ENCODE measurements around the gene TMPRSS9.

The TMPRSS9 gene

DNA sequence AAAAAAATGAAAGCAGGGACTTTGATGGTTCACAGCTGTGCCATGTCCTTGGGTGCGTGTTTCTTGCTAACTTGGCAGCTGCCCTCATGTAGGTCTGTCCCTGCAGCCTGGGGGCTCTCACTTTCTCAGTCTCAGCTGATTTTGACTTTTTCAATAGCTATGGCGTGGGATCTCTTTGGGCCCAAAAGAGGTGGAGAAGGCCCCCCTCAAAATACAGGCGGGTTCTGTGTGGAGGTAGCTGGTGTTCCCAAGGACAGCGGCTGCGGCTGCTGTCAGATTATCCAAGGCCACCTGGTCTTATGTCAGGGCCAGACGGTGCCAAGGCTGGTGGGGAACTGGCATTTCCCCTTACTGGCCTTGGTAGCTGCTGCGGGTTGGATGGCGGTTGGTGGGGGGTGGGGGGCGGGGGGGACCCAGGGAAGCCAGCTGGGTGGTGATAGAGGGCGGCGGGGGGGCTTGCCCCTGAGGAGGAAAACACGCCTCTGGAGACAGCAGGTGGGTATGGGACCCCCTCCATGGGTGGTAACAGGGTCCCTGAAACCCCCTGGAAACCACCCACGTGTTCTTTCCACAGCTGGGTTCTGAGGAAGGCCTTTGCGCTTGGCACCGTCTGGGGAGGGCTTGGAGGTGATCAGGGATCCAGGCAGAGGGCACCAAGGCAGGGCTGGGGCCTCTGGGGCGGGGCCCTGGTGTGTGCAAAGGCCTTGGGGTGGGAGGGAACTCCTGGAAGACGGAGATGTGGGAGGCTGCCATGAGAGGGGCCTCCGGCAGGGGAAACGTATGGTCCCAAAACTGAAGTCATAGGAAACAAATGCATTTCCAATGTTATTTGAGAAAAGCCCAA, 63.2 kb downstream of the TMPRSS9 start:
- Histone ChIP-seq H2AFZ (ENCODE audit: low read depth, low read length) (no peak overlapping the region), H3K36me3 (ENCODE audit: control insufficient read depth in 1 of 2, insufficient read depth in 2 of 2, low read depth in 1 of 2, low read length in 2 of 2) (peaks cover 6 to 45% of the 10 kb centered on the region in 2 experiments), H3K4ac (ENCODE audit: low read depth in 1 of 2, low read length in 2 of 2) (no peak overlapping the region), H3K18ac (ENCODE audit: low read depth in 1 of 2, low read length in 2 of 2) (no peak overlapping the region), H3K23ac (ENCODE audit: low read length in 2 of 2) (no peak overlapping the region), H3K9ac (ENCODE audit: low read length) (no peak overlapping the region), H2BK12ac (ENCODE audit: low read length in 2 of 2) (no peak overlapping the region), H3K9me3 (ENCODE audit: control insufficient read depth, low read length) (no peaks in the 10 kb centered on the region), H2AK5ac (ENCODE audit: low read length, severe bottlenecking) (no peak overlapping the region), H3K14ac (ENCODE audit: low read length in 2 of 2) (no peak overlapping the region), H2BK120ac (ENCODE audit: low read depth, low read length) (no peak overlapping the region), H3K4me2 (ENCODE audit: low read length, poor library complexity, severe bottlenecking) (no peak overlapping the region), H3K27me3 (ENCODE audit: control insufficient read depth in 1 of 2, insufficient read depth in 1 of 2, low read length in 2 of 2) (no peaks in the 10 kb centered on the region), H2BK15ac (ENCODE audit: low read depth, poor library complexity, severe bottlenecking) (no peak overlapping the region), H2BK5ac (ENCODE audit: low read depth, low read length, poor library complexity, severe bottlenecking) (no peak overlapping the region), H4K91ac (ENCODE audit: low read length) (no peak overlapping the region), H4K8ac (ENCODE audit: low read length) (no peak overlapping the region), H3K27ac (ENCODE audit: low read length, poor library complexity, severe bottlenecking) (no peak overlapping the region), H3K79me1 (replicated peaks; ENCODE audit: low read length, poor library complexity, severe bottlenecking) (peaks cover 31% of the 10 kb centered on the region), H3K4me3 (ENCODE audit: insufficient read depth in 1 of 2, low read depth in 1 of 2, low read length in 2 of 2) (no peak overlapping the region), H3K4me1 (ENCODE audit: control insufficient read depth, insufficient read depth, low read depth, low read length) (peaks cover 33% of the 10 kb centered on the region)
- WGBS: 96% methylated on average over 16 of the region's 19 CpGs
- no peak for DNase-seq

DNA sequence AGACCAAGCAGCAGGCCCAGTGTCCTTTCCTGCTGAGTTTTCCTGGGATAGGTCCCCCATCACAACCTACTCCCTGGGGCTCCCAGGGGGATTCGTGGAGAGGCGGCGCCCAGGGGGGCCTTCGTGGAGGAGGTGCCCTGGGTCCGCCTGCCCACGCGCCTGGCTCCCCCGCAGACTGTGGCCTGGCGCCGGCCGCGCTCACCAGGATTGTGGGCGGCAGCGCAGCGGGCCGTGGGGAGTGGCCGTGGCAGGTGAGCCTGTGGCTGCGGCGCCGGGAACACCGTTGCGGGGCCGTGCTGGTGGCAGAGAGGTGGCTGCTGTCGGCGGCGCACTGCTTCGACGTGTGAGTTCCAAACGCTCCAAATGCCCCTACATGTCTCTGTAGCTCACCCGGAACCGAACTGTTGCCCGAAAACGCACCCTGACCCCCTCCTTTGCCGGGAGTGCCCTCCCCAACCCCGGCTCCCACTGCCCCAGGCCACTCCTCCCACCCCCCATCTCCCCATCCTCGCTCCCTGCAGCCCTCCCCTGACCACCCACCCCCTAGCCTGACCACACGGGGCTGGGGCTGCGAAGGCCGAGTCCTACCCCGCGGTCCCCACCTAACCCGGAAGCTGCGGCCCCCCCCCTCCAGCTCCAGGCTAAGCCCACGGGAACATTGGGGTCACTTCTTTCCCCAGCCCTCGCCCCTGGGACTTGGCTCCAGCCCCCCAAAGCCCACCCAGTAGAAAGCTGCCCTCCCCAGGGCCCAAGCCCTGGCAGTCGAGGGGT, 64.0 kb downstream of the TMPRSS9 start:
- Histone ChIP-seq H4K8ac (ENCODE audit: low read length) (peak overlapping the region; percentile 41), H2BK5ac (ENCODE audit: low read depth, low read length, poor library complexity, severe bottlenecking) (no peak overlapping the region), H3K27me3 (ENCODE audit: control insufficient read depth in 1 of 2, insufficient read depth in 1 of 2, low read length in 2 of 2) (no peaks in the 10 kb centered on the region), H2BK120ac (ENCODE audit: low read depth, low read length) (no peak overlapping the region), H3K18ac (ENCODE audit: low read depth in 1 of 2, low read length in 2 of 2) (no peak overlapping the region), H3K23ac (ENCODE audit: low read length in 2 of 2) (no peak overlapping the region), H3K9ac (ENCODE audit: low read length) (no peak overlapping the region), H3K36me3 (ENCODE audit: control insufficient read depth in 1 of 2, insufficient read depth in 2 of 2, low read depth in 1 of 2, low read length in 2 of 2) (peaks cover 6 to 53% of the 10 kb centered on the region in 2 experiments), H2BK15ac (ENCODE audit: low read depth, poor library complexity, severe bottlenecking) (no peak overlapping the region), H3K4me3 (ENCODE audit: insufficient read depth in 1 of 2, low read depth in 1 of 2, low read length in 2 of 2) (no peak overlapping the region), H3K14ac (ENCODE audit: low read length in 2 of 2) (no peak overlapping the region), H2AK5ac (ENCODE audit: low read length, severe bottlenecking) (no peak overlapping the region), H3K27ac (ENCODE audit: low read length, poor library complexity, severe bottlenecking) (no peak overlapping the region), H2BK12ac (ENCODE audit: low read length in 2 of 2) (no peak overlapping the region), H4K91ac (ENCODE audit: low read length) (no peak overlapping the region), H3K4ac (ENCODE audit: low read depth in 1 of 2, low read length in 2 of 2) (no peak overlapping the region), H3K4me1 (ENCODE audit: control insufficient read depth, insufficient read depth, low read depth, low read length) (peaks cover 34% of the 10 kb centered on the region), H3K9me3 (ENCODE audit: control insufficient read depth, low read length) (no peaks in the 10 kb centered on the region), H2AFZ (ENCODE audit: low read depth, low read length) (no peak overlapping the region), H3K79me1 (replicated peaks; ENCODE audit: low read length, poor library complexity, severe bottlenecking) (peaks cover 33% of the 10 kb centered on the region), H3K4me2 (ENCODE audit: low read length, poor library complexity, severe bottlenecking) (peak overlapping the region; percentile 20)
- no peak for DNase-seq
- WGBS: 96% methylated on average over 41 of the region's 46 CpGs

DNA sequence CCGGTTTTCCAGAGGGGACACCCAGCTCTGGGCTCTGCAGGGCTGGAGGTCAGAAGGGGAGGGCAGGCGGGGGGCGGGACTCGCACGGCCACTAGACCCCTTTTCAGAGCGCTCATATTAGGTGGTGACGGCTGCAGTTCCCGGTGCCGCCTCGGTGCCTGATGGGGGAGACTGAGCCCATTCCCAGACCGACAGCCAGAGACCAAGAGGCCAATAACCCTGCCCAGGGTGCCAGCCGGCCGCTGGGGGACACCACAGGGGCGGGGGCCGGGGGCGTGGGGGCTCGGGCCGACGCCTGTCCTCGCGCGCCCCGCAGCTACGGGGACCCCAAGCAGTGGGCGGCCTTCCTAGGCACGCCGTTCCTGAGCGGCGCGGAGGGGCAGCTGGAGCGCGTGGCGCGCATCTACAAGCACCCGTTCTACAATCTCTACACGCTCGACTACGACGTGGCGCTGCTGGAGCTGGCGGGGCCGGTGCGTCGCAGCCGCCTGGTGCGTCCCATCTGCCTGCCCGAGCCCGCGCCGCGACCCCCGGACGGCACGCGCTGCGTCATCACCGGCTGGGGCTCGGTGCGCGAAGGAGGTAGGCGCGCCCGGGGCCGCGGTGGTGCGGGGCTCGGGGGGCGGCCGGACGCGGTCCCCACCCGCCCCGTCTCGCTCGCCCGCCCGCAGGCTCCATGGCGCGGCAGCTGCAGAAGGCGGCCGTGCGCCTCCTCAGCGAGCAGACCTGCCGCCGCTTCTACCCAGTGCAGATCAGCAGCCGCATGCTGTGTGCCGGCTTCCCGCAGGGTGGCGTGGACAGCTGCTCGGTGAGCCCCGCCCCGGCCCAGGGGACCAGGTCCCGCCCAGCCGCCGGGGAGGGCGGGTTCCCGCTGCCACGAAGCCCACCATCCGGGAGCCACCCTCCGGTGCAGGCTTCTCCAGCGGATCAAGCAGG, 64.9 kb downstream of the TMPRSS9 start:
- Histone ChIP-seq H3K4ac (ENCODE audit: low read depth in 1 of 2, low read length in 2 of 2) (no peak overlapping the region), H2BK120ac (ENCODE audit: low read depth, low read length) (no peak overlapping the region), H3K27me3 (ENCODE audit: control insufficient read depth in 1 of 2, insufficient read depth in 1 of 2, low read length in 2 of 2) (no peaks in the 10 kb centered on the region), H3K27ac (ENCODE audit: low read length, poor library complexity, severe bottlenecking) (no peak overlapping the region), H3K14ac (ENCODE audit: low read length in 2 of 2) (peak overlapping the region in 1 of 2 experiments; percentile 58), H3K4me2 (ENCODE audit: low read length, poor library complexity, severe bottlenecking) (peak overlapping the region; percentile 66), H3K9ac (ENCODE audit: low read length) (peak overlapping the region; percentile 95), H3K36me3 (ENCODE audit: control insufficient read depth in 1 of 2, insufficient read depth in 2 of 2, low read depth in 1 of 2, low read length in 2 of 2) (peaks cover 11 to 62% of the 10 kb centered on the region in 2 experiments), H4K91ac (ENCODE audit: low read length) (no peak overlapping the region), H2AFZ (ENCODE audit: low read depth, low read length) (no peak overlapping the region), H2BK12ac (ENCODE audit: low read length in 2 of 2) (no peak overlapping the region), H2BK5ac (ENCODE audit: low read depth, low read length, poor library complexity, severe bottlenecking) (no peak overlapping the region), H3K18ac (ENCODE audit: low read depth in 1 of 2, low read length in 2 of 2) (no peak overlapping the region), H3K9me3 (ENCODE audit: control insufficient read depth, low read length) (no peaks in the 10 kb centered on the region), H3K4me1 (ENCODE audit: control insufficient read depth, insufficient read depth, low read depth, low read length) (peaks cover 34% of the 10 kb centered on the region), H3K23ac (ENCODE audit: low read length in 2 of 2) (peak overlapping the region in 1 of 2 experiments; percentile 43), H2BK15ac (ENCODE audit: low read depth, poor library complexity, severe bottlenecking) (no peak overlapping the region), H3K79me1 (replicated peaks; ENCODE audit: low read length, poor library complexity, severe bottlenecking) (peaks cover 29% of the 10 kb centered on the region), H2AK5ac (ENCODE audit: low read length, severe bottlenecking) (no peak overlapping the region), H4K8ac (ENCODE audit: low read length) (peak overlapping the region; percentile 41), H3K4me3 (ENCODE audit: insufficient read depth in 1 of 2, low read depth in 1 of 2, low read length in 2 of 2) (peak overlapping the region; percentile 50 to 93)
- peak; percentile 69 for DNase-seq
- 61% methylated on average over 69 of the region's 101 CpGs for WGBS

Data from mesenchymal stem cell (in vitro differentiated cells and primary cell).